MM.1S (cell line): ENCODE results near the gene GPR137B.

Experiments
- DNase-seq: peaks from one replicate; pipeline ENCODE4 v3.0.0-alpha.2; 2015
- H2AFZ ChIP-seq: fragments of 300-600 bp; sonication (generic); 2 replicates; pipeline ENCODE4 v1.6.0; 2016; ENCODE audit warnings: antibody characterized with exemption, low read length
- H3F3A ChIP-seq: fragments of 300-600 bp; sonication (generic); 2 replicates; pipeline ENCODE4 v1.6.1; 2016; ENCODE audit warnings: mild to moderate bottlenecking, antibody characterized with exemption, low read length, moderate library complexity, mixed read lengths; ENCODE audit not compliant: insufficient read depth
- H3K27ac ChIP-seq: fragments of 300-600 bp; sonication (generic); 2 replicates; pipeline ENCODE4 v1.5.1; 2016; ENCODE audit warnings: mild to moderate bottlenecking, low read length
- H3K27me3 ChIP-seq: fragments of 300-600 bp; sonication (generic); replicated peaks from 2 replicates; pipeline ENCODE4 v1.6.0; 2016; ENCODE audit warnings: low read length; ENCODE audit not compliant: insufficient read depth
- H3K36me3 ChIP-seq: fragments of 300-600 bp; sonication (generic); replicated peaks from 2 replicates; pipeline ENCODE4 v1.6.1; 2016; ENCODE audit warnings: mild to moderate bottlenecking, low read length, mixed read lengths; ENCODE audit not compliant: insufficient read depth
- H3K4me1 ChIP-seq: fragments of 300-600 bp; sonication (generic); 2 replicates; pipeline ENCODE4 v1.6.1; 2016; ENCODE audit warnings: low read length, mixed read lengths
- H3K4me2 ChIP-seq: fragments of 300-600 bp; sonication (generic); 2 replicates; pipeline ENCODE4 v1.6.0; 2016; ENCODE audit warnings: low read depth, low read length
- H3K4me3 ChIP-seq: fragments of 300-600 bp; sonication (generic); 2 replicates; pipeline ENCODE4 v1.5.1; 2016; ENCODE audit warnings: low read length, mixed read lengths
- H3K79me2 ChIP-seq: fragments of 300-600 bp; sonication (generic); 2 replicates; pipeline ENCODE4 v1.6.1; 2016; ENCODE audit warnings: mixed run types, low read length, mixed read lengths
- H3K9ac ChIP-seq: fragments of 300-600 bp; sonication (generic); 2 replicates; pipeline ENCODE4 v1.6.1; 2016; ENCODE audit warnings: low read length, mixed read lengths
- H3K9me2 ChIP-seq: fragments of 300-600 bp; sonication (generic); replicated peaks from 2 replicates; pipeline ENCODE4 v1.6.1; 2016; ENCODE audit warnings: mild to moderate bottlenecking, low read length, mixed read lengths; ENCODE audit not compliant: insufficient read depth
- H3K9me3 ChIP-seq: fragments of 300-600 bp; sonication (generic); replicated peaks from 2 replicates; pipeline ENCODE4 v1.6.1; 2016; ENCODE audit warnings: mild to moderate bottlenecking, low read length, mixed read lengths; ENCODE audit not compliant: insufficient read depth
- H4K20me1 ChIP-seq: fragments of 300-600 bp; sonication (generic); 2 replicates; pipeline ENCODE4 v1.6.1; 2016; ENCODE audit warnings: mild to moderate bottlenecking, low read length, moderate library complexity, mixed read lengths; ENCODE audit not compliant: insufficient read depth
- CTCF ChIP-seq: fragments of 300-600 bp; sonication (generic); IDR thresholded peaks from 2 replicates; pipeline ENCODE4 v1.5.1; 2016; ENCODE audit warnings: antibody characterized with exemption, low read length, mixed read lengths
- EZH2 ChIP-seq: fragments of 300-600 bp; sonication (generic); optimal IDR thresholded peaks from 2 replicates; pipeline ENCODE3; 2017; ENCODE audit warnings: low read depth, mild to moderate bottlenecking, antibody characterized with exemption, low read length, mixed read lengths
- EZH2phosphoT487 ChIP-seq: fragments of 300-600 bp; sonication (generic); IDR thresholded peaks from 2 replicates; pipeline ENCODE4 v1.6.1; 2018; ENCODE audit warnings: antibody characterized with exemption, low read length

The GPR137B gene

GRCh38 chr1:236110137-236110536 lies 32.2 kb upstream of the GPR137B start:
- Histone ChIP-seq H3K4me2 (no peak overlapping the region), H3F3A (no peaks in the 10 kb centered on the region), H4K20me1 (no peaks in the 10 kb centered on the region), H3K9me2 (no peaks in the 10 kb centered on the region), H3K9ac (no peak overlapping the region), H3K36me3 (no peaks in the 10 kb centered on the region), H3K27ac (no peak overlapping the region), H2AFZ (no peak overlapping the region), H3K79me2 (no peaks in the 10 kb centered on the region), H3K27me3 (peaks cover 24% of the 10 kb centered on the region; the same call in 1 of the 2 replicates), H3K4me1 (no peaks in the 10 kb centered on the region), H3K4me3 (no peak overlapping the region), H3K9me3 (no peaks in the 10 kb centered on the region)
- DNase-seq = no peak
- TF ChIP-seq CTCF (no peak), EZH2 (no peak), EZH2phosphoT487 (no peak)

GRCh38 chr1:236111527-236112331 lies 30.6 kb upstream of the GPR137B start:
- no peaks in the 10 kb centered on the region for H3K36me3 ChIP-seq
- H3K4me1 ChIP-seq = no peaks in the 10 kb centered on the region
- no peak overlapping the region for H2AFZ ChIP-seq
- H3K4me3 ChIP-seq = no peak overlapping the region
- no peaks in the 10 kb centered on the region for H3F3A ChIP-seq
- TF ChIP-seq CTCF (no peak), EZH2phosphoT487 (no peak), EZH2 (no peak)
- peaks cover 26% of the 10 kb centered on the region; the same call in 1 of the 2 replicates for H3K27me3 ChIP-seq
- no peaks in the 10 kb centered on the region for H3K9me3 ChIP-seq
- no peak for DNase-seq
- H3K9ac ChIP-seq = no peak overlapping the region
- no peaks in the 10 kb centered on the region for H3K9me2 ChIP-seq
- H3K4me2 ChIP-seq = no peak overlapping the region
- H3K79me2 ChIP-seq = no peaks in the 10 kb centered on the region
- no peak overlapping the region for H3K27ac ChIP-seq
- no peaks in the 10 kb centered on the region for H4K20me1 ChIP-seq

- no peak overlapping the region for H3K4me2 ChIP-seq
- TF ChIP-seq EZH2 = no peak
- no peak for TF ChIP-seq EZH2phosphoT487
- no peak for TF ChIP-seq CTCF
These were observed 30.1 kb upstream of the GPR137B start for GRCh38 chr1:236112332-236112627.

More at GRCh38 chr1:236112332-236112627, 30.1 kb upstream of the GPR137B start:
- no peaks in the 10 kb centered on the region for H3K36me3 ChIP-seq
- no peak overlapping the region for H3K27ac ChIP-seq
- DNase-seq = no peak
- no peaks in the 10 kb centered on the region for H3F3A ChIP-seq
- peaks cover 25% of the 10 kb centered on the region; the same call in 1 of the 2 replicates for H3K27me3 ChIP-seq
- no peaks in the 10 kb centered on the region for H3K4me1 ChIP-seq
- H3K9ac ChIP-seq = no peak overlapping the region
- H3K9me2 ChIP-seq = no peaks in the 10 kb centered on the region
- no peak overlapping the region for H3K4me3 ChIP-seq
- H4K20me1 ChIP-seq = no peaks in the 10 kb centered on the region
- no peaks in the 10 kb centered on the region for H3K79me2 ChIP-seq
- no peak overlapping the region for H2AFZ ChIP-seq
- H3K9me3 ChIP-seq = no peaks in the 10 kb centered on the region
